DND-41 (cell line): ENCODE measurements around the gene CYP27A1.

Source experiments
- EZH2 ChIP-seq: IDR thresholded peaks from 3 replicates; pipeline ENCODE4 v1.6.1; 2012; ENCODE audit warnings: borderline replicate concordance, low read depth, mild to moderate bottlenecking, moderate library complexity, low read length, inconsistent platforms; ENCODE audit not compliant: severe bottlenecking
- TF ChIP-seq, protein P1 (sequence below): IDR thresholded peaks from 2 replicates; pipeline ENCODE4 v1.5.1; 2012; ENCODE audit warnings: borderline replicate concordance, low read length, moderate library complexity, mild to moderate bottlenecking; ENCODE audit not compliant: poor library complexity, severe bottlenecking; ENCODE audit errors: extremely low read depth

DNA sequence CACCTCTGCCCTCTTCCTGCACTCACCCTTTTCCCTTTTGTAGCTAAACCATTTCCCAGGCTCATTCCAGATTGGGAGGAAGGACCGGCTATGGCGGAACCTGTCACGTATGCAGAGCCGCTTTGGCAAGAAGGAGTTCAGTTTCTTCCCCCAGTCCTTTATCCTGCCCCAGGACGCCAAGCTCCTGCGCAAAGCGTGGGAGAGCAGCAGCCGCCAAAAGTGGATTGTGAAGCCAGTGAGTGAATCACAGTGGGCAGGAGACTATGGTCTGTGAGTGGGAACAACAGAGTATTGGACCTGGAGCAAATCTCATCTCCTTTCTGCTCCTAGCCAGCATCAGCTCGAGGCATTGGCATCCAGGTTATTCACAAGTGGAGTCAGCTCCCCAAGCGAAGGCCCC, 35.0 kb upstream of the CYP27A1 start:
- TF ChIP-seq, protein P1, sequence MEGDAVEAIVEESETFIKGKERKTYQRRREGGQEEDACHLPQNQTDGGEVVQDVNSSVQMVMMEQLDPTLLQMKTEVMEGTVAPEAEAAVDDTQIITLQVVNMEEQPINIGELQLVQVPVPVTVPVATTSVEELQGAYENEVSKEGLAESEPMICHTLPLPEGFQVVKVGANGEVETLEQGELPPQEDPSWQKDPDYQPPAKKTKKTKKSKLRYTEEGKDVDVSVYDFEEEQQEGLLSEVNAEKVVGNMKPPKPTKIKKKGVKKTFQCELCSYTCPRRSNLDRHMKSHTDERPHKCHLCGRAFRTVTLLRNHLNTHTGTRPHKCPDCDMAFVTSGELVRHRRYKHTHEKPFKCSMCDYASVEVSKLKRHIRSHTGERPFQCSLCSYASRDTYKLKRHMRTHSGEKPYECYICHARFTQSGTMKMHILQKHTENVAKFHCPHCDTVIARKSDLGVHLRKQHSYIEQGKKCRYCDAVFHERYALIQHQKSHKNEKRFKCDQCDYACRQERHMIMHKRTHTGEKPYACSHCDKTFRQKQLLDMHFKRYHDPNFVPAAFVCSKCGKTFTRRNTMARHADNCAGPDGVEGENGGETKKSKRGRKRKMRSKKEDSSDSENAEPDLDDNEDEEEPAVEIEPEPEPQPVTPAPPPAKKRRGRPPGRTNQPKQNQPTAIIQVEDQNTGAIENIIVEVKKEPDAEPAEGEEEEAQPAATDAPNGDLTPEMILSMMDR, result no peak
- TF ChIP-seq EZH2, result no peak
